ENCODE measurements around the gene TRPM8.
A peak's percentile ranks its signal among the peaks of the same experiment; 100 is the strongest.
"Not testable (repeated sequence)": the region's sequence is repeated elsewhere in the genome, so short reads cannot be mapped to it uniquely, and the experiment has no call there.

The TRPM8 gene

DNA sequence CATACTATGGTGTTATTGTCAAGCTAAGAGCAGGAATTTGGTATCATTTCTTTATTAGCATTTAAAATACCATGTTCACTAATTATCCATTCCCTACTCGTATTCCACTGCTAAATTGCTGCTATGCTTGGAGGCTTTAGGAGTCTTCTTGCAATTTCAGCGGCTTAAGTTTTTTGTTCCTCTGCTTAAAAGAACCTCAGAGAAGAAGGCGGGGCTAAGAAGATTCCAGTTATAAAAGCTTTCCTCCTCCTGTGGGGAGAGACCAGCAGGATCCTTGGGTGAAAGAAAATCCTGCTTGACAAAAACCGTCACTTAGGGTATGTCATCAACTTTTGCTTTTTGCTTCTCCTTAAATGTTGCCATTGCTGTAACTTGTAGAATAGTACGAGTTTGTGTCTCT lies at the start of gene TRPM8:
Gene TRPM8, plus strand, starts transcription at position 258 of the 400 bp plus-strand sequence. CDS start 9,165 bp downstream, outside the sequence.
- H3K4me3 ChIP-seq (ENCODE audit: low read depth, low read length), result no peak within 1 kb of the TSS
- no peak for DNase-seq (ENCODE audit: low read depth)
- TF ChIP-seq, protein P1, sequence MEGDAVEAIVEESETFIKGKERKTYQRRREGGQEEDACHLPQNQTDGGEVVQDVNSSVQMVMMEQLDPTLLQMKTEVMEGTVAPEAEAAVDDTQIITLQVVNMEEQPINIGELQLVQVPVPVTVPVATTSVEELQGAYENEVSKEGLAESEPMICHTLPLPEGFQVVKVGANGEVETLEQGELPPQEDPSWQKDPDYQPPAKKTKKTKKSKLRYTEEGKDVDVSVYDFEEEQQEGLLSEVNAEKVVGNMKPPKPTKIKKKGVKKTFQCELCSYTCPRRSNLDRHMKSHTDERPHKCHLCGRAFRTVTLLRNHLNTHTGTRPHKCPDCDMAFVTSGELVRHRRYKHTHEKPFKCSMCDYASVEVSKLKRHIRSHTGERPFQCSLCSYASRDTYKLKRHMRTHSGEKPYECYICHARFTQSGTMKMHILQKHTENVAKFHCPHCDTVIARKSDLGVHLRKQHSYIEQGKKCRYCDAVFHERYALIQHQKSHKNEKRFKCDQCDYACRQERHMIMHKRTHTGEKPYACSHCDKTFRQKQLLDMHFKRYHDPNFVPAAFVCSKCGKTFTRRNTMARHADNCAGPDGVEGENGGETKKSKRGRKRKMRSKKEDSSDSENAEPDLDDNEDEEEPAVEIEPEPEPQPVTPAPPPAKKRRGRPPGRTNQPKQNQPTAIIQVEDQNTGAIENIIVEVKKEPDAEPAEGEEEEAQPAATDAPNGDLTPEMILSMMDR (IDR thresholded peaks at IDR 0.05; ENCODE audit: insufficient read depth, low read depth, low read length, missing control alignments), result no peak

DNA sequence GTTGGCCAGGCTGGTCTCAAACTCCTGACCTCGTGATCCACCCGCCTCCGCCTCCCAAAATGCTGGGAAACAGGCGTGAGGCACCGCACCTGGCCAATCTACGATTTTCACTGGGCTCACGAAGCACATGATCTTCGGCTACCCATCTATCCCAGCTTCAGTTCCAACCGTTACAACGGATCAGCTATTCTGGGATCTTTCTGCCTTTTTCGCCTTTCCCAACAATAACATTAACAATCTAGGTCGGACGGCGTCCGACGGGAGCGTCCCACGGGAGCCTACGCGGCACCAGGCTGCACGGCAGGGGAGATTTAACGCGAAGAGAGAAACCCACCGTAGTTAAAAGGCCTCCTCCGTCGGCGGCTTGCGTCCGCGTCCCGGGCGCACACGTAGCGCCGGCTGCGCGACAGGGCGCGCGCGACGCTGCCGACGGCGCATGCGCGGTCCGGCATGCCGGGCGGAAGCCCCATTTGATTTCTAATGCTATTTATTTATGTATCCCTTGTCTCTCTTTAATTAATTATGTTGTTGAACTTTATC lies 49.1 kb upstream of the TRPM8 start, which contains the start of gene MSL3B:
Gene MSL3B, minus strand, starts transcription at position 394 of the 540 bp plus-strand sequence.
- DNase-seq (ENCODE audit: low read depth), result peak; percentile 79
- TF ChIP-seq, protein P1 (IDR thresholded peaks at IDR 0.05; ENCODE audit: insufficient read depth, low read depth, low read length, missing control alignments), result no peak
- H3K4me3 ChIP-seq (ENCODE audit: low read depth, low read length), result peak within 1 kb of the TSS; percentile 63

DNA sequence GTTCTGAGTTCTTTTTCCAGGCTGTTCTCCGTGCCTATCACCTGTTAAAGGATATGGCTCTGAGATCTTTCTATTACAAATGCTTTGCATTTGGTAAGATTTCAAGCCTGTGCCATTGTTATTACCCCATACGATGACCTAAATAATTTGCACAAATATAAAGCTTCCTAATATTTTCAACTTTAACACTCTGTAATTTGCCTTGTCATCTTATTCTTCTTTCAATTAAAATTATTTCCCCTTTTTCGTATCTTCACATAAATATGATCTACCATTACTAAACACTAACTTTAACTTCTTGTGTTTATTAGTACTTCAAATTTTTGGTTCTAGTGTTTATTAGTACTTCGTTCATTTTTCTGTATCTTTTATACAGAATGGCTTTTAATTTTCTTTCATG lies 45.7 kb upstream of the TRPM8 start:
- TF ChIP-seq, protein P1 (IDR thresholded peaks at IDR 0.05; ENCODE audit: insufficient read depth, low read depth, low read length, missing control alignments), result no peak
- H3K4me3 ChIP-seq (ENCODE audit: low read depth, low read length), result no peak overlapping the region
- no peak for DNase-seq (ENCODE audit: low read depth)

DNA sequence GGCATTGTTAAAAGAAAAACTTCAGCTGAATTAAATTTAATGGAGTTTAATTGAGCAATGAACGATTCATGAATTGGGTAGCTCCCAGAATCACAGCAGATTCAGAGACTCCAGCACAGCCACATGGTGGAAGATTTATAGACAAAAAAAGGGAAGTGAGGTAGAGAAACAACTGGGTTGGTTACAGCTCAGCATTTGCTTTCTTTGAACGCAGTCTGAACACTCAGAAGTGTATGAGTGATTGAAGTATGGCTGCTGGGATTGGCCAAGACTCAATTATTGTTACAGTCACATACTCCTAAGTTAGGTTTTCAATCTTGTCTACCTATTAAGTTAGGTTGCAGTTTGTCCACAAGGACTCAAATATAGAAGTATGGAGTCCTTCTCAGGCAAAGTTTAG lies 45.0 kb upstream of the TRPM8 start:
- not testable (repeated sequence) for H3K4me3 ChIP-seq (ENCODE audit: low read depth, low read length); DNase-seq (ENCODE audit: low read depth)

DNA sequence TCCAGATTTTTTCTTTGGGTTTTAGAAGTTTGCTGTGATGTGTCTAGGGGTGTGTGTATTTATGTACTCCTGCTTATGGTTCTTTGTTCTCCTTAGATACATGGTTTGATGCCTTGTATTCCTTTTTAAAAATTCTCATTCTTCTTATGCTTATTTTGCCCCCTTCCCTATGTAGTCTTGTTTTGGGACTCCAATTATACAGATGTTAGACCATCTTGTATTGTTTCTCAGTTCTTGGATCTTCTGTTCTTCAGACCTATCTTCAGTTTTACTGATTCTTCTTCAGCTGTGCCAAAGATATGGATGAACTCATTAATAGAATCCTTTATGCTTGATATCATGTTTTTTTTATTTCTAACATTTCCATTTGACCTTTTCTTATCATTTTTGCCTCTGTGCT lies 34.8 kb upstream of the TRPM8 start:
- DNase-seq (ENCODE audit: low read depth), result no peak
- no peak overlapping the region for H3K4me3 ChIP-seq (ENCODE audit: low read depth, low read length)
- TF ChIP-seq, protein P1 (IDR thresholded peaks at IDR 0.05; ENCODE audit: insufficient read depth, low read depth, low read length, missing control alignments), result no peak

DNA sequence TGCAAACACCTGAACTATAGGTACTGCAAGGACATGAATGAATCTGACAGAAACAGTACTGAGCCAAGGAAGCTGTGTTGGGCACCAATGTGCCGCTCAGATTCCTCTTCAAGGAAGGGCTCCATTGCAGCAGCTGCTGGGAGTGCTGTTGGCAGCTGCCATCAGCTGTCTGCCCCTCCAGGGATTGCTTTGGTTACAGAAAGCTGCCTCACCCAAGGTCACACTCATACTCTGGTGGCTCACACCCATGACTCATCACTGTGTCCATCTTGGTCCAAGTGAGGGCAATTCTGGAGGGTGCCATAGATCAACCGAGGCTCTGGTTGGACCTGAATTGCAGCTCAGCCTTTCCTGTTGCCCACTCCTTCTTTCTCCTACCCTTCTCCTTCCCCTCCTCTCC lies 24.4 kb upstream of the TRPM8 start:
- TF ChIP-seq, protein P1 (IDR thresholded peaks at IDR 0.05; ENCODE audit: insufficient read depth, low read depth, low read length, missing control alignments), result no peak
- DNase-seq (ENCODE audit: low read depth), result no peak

DNA sequence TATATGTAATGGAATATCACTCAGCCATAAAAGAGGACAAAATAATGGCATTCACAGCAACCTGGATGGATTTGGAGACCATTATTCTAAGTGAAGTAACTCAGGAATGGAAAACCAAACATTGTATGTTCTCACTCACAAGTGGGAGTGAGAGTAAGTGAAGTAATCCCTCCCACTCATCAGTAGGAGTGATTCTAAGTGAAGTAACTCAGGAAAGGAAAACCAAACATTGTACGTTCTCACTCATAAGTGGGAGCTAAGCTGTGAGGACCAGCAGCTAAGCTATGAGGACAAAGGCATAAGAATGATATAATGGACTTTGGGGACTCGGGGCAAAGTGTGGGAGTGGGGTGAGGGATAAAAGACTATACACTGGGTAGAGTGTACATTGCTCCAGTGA lies 20.9 kb upstream of the TRPM8 start:
- DNase-seq (ENCODE audit: low read depth); H3K4me3 ChIP-seq (ENCODE audit: low read depth, low read length): not testable (repeated sequence)

More for the DNA sequence above, 24.4 kb upstream of the TRPM8 start:
- no peak overlapping the region for H3K4me3 ChIP-seq (ENCODE audit: low read depth, low read length)

DNA sequence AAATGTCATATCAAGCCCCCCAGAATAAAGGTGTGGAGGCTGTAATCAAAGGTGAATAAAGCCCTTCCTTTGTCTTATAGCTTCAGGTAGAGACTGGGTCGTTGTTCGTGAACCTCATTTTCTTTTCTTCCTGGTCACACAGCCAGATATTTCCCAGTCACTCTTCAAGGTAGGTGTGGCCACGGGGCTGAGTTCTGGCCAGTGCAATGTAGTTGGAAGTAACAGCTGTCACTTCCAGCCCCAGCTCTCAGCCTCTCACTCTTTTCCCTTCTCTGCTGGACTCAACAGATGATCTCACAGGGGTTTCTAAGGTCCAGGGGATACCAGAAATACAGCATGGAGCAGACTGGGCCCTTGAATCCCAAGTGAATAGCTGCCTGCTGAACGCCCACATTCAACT lies 15.8 kb upstream of the TRPM8 start:
- no peak overlapping the region for H3K4me3 ChIP-seq (ENCODE audit: low read depth, low read length)
- TF ChIP-seq, protein P1 (IDR thresholded peaks at IDR 0.05; ENCODE audit: insufficient read depth, low read depth, low read length, missing control alignments), result no peak
- no peak for DNase-seq (ENCODE audit: low read depth)
